GM19240 (cell line): ENCODE data around the gene STIMATE.

ENCODE experiments used
- DNase-seq: peaks from one replicate; pipeline ENCODE4 v3.0.0; 2011; ENCODE audit warnings: low spot score; ENCODE audit not compliant: insufficient read length

Gene STIMATE

DNA sequence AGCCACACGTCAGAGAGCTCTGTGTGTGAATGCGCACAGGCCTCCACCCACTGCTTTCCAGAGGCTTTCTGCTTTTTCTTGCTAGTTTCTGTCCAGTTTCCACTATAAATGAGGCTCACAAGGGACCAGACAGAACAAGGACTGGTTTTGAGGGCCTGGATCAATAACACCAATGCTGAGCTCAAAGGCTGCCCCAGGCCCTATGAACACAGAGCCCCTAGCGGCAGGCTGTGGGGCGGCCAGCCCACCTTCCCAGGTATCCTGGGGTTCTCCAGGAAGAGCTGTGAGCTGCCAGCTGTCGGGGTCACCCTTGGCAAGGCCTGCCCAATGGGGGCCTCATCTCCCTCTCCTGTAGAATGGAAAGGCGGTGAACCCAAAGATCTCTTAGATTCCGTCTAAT lies 104.9 kb downstream of the STIMATE start:
- DNase-seq = no peak

DNA sequence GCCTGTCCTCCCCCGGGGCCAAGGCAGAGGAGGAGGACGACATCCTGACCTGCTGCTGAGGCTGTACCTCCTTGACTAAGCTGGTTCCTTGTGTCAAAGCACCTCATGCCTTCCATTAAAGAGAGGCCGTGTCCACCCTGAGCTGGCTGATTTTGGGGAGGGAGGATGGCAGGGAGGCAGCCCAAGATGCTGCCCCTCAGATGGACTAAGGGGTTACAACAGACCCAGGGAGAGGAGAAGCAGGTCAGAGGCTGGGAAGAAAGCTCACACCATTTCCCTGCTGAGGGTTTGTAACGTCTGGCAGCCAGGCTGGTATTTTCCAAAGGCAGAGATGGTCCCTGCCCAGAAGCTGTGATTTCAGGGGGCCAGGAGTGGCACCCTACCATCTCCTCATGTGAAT lies 105.4 kb downstream of the STIMATE start:
- no peak for DNase-seq

DNA sequence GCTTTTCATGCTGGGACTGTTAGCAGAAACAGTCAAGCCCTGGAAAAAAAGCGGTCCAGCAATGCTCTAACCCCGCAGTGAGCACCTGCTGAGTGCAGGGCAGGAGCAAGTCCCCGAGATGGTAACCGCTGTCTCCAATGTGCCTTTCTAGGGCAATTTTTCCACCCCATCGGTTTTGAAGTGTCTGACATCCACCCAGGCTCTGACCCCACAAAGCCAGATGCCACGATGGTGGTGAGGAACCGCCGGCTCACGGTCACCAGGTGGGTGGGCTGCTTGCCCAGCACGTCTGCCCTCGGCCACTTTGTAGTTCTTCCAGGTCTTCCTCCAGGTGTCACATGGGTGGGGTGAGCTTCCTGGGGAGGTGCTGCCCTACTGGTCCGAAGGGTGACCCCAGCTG lies 106.0 kb downstream of the STIMATE start:
- DNase-seq = no peak

DNA sequence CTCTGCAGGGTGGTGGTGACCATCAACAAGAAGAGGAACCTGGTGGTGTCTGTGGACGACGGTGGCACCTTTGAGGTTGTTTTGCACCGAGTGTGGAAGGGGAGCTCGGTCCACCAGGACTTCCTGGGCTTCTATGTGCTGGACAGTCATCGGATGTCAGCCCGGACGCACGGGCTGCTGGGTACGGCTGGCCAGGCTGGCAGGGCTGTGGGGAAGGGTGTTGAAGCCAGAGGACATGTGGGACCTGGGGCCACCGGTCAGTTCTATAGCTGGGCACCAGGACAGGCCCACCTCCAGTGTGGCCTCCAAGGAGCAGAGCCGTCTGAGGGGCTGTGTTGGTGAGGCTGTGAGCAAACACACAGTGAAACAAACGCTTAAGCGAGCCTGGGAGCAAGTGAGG lies 106.6 kb downstream of the STIMATE start:
- DNase-seq = no peak

DNA sequence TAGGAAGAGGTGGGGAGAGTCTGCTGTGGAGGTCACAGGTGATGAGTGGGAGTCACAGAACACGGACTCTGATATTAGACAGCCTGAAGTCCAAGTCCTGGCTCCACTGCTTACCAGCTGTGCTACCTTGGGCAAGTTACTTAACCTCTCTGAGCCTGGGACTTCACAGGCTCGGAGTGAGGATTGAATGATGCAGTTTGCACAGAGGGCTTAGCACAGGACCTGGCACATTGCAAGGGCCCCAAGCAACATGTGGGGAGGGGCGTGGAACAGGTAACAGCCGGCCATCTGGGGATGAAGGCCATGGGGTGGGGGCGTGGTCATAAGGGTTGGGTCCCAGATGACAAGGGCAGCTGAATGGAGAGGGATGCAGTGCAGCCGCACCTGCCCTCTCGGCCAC lies 107.0 kb downstream of the STIMATE start:
- DNase-seq = no peak

DNA sequence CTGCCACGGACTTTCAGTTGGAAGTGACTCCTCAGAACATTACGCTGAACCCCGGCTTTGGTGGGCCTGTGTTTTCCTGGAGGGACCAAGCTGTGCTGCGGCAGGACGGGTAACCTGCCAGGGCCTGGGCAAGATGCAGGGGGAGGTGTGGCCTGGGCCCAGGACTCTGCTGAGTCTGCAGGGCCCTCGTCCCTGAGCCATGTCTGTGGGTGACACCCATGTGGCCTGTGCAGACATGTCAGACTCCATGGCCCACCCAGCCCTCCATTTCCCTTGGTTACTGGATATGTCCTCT lies 107.7 kb downstream of the STIMATE start:
- no peak for DNase-seq

DNA sequence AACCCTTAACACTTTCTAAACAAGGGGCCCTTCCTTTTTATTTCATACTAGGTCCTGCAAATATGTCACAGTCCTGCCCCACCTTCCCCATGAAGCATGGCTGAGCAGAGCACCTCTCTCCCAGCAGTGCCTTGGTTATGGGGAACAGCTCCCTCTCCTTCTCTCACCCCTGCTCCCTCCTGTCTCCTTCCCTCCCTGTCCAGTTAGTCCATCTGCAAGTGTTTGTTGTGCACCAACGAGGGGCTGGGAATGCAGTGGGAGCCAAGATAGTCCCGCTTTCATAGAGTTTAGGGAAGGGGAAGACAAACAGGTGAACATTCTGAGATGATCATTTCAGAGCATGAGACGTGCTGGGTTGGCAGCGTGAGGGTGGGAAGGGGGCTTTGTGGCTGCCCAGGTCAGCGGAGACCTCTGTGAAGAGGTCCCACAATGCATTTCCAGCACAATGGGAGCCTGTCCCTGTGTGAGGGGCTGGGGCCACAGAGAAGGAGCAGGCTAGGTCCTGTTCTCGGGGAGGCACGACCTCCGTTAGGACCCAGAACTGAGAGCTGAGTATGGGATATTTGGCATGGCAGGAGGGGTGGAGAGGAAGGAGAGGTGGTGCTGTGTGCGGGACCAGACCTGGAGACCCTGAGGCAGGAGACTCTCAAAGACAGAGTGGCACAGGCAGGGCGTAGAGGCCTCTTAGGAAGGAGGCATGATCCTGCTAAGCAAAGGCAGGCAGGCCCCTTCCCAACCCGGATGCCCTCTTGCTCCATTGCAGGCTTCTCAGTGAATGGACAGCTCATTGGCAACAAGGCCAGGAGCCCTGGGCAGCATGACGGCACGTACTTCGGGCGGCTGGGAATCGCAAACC lies 108.2 kb downstream of the STIMATE start:
- no peak for DNase-seq

DNA sequence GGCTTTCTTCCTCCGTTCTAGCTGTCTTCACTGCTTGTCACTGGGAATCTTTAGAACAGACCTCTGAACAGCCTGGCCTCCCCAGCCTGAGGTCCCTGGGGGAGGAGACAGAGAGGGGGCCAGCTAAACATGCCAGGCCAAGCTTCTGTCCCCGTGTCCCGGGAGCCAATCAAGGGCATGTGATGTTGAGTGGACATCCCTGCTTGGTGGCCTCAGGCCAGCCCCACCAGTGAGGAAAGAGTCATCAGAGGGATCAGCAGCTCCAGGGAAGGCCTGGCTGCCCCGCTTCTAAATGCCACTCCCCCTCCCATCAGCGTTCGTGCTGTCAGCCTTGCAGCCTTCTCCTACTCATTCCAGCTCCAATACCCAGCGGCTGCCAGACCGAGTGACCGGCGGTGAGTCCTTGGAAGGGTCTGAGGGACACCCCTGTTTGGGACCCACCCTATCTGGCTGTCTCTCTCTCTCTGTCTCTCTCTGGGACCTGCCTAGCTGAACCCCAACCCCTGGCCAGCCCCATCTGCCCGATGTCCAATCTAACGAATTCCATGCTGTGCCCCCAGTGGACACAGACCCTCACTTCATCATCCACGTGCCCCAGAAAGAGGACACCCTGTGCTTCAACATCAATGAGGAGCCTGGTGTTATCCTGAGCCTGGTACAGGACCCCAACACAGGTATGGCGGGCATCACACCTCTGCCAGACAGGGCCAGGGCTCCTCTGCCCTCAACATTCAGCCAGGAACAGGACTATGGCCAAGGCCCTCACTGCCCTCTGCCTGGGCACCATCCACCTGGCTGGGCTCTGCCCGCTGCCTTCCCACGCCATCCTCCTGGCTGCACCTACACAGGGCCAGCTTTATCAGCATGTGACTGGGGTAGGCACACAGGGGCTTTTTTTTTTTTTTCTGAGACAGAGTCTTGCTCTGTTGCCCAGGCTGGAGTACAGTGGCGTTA lies 109.4 kb downstream of the STIMATE start:
- no peak for DNase-seq

DNA sequence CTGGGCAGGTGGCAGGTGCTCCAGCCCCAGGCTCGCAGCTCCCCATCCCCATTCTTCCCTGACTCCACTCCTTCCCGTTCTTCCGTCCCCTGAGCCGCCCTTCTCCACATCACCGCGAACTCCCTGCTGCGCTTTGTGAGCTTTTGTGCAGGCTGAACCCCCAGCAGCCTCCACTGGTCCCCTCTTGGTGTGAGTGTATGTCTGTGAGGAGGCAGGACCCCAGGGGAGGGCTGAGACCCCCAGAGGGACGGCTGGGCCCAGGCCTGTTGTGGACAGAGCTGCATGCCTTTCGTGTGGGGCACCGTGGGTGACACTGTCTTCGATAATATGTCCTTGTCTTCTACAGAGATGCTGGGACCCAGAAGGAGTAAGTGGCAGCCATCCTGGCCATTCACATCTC lies 110.1 kb downstream of the STIMATE start:
- DNase-seq = no peak
